PC-9 (cell line): ENCODE results near the gene RARS1.

Source experiments
- CTCF ChIP-seq: fragments of 200-600 bp; sonication (generic); conservative IDR thresholded peaks from 2 replicates; pipeline ENCODE4 v1.6.1; 2017; ENCODE audit warnings: mixed run types, antibody characterized with exemption, mild to moderate bottlenecking, moderate library complexity
- EZH2 ChIP-seq: fragments of 200-600 bp; sonication (generic); IDR thresholded peaks from 2 replicates; pipeline ENCODE4 v1.8.0; 2017; ENCODE audit warnings: antibody characterized with exemption, low read depth

DNA sequence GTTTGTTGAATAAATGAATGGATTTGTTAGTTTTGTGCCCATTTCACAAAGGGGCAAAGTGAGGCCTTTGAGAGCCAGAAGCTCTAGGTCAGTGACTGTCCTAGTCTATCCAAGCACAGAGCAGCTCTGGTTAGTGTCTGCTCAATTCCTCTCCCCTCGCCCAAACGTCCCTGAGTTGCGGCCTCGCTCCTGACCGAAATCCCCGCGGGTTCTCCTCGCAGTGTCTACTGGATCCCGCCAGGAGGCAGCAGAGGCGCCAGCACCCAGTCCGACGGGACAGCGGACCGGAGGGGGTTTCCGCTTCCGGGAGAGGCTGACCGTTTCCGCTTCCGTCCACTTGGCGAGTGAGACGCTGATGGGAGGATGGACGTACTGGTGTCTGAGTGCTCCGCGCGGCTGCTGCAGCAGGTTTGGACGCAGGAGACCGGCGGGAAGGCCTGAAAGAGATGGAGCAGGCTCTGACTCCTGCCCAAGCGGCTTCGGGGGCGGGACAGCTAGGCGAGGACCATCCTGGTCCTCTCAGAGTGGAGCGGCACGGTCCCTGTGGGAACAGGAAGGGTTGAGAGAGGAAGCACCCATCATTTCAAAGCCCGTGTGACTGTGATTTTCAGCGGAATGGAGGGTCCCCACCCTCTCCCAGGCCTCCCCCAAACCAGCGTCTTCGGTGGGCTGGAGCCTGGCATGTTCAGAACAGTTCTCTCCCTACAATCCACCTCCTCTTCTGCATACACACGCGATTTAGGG lies at the start of gene RARS1:
- TF ChIP-seq CTCF (peak; percentile 88), EZH2 (no peak)
